SIG-M5 treated with dmso at 0.1 percent for 504 hours (cell line): Measurements from ENCODE around the gene HIVEP3.

ENCODE experiments used
- DNase-seq: peaks from one replicate; lab custom pipeline; 2025; ENCODE audit not compliant: unreplicated experiment; lab: John Stamatoyannopoulos, UW

The HIVEP3 gene

GRCh38 chr1:41461790-41462679 lies 456.7 kb downstream of the HIVEP3 start:
- no peak for DNase-seq

DNA sequence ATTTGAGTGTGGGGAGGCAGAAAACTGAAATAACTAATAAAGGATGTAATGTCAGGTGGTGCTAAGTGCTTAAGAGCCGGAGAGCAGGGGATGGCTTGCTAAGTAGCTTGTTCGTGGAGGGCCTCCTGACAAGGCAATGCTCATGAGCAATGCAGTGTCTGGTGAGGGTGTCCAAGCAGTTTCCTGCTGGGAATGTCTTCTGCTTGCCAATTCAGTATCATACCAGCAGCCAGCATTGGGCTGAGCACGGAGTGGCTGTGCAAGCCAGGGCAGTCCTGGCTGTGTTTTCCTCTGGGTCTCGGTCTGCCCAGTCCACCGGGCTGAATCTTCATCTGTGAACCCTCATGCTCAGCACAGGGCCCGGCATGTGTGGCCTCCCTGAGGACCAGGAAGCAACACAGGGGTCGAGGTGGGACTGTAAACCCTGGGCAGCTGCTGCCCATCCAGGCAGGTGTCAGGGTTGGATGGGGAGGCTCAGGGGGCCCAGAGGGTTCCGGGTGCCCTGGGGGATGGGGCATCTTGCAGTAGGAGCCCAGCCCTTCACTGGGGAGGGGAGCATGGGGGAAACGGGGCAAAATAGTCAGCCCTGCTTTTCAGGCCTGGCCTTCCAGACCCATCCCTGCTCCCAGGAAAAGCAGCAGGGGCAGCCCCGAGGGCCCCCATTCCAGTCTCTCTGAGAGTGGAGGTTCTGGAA lies 461.7 kb downstream of the HIVEP3 start:
- DNase-seq = no peak
